ENCODE data around the gene NFKB2.

The NFKB2 gene

GRCh38 chr10:102409604-102410428 lies 14.3 kb downstream of the NFKB2 start:
- DNase-seq, result no peak

GRCh38 chr10:102410429-102411073 lies 15.0 kb downstream of the NFKB2 start:
- no peak for DNase-seq

GRCh38 chr10:102411341-102412255 lies 16.1 kb downstream of the NFKB2 start:
- DNase-seq, result no peak

DNA sequence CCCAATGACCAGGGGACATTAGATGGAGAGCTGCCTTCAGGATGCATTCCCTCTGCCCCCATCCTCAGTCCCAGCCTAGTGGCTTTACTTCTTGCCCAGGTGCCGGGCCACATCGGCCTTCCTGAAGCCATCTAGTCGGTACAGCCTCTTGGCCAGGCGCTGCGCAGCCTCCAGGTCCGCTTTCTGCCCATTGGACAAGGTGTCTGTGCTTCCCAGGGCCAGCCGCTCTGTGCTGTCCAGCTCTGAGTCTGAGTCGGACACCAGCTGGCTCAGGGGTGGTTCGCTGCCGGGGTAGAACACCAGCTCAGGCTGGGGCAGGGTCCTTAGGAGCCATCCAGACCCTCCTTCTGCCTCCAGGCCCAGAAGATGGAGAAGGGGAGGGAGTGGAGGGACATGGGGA lies 16.8 kb downstream of the NFKB2 start:
- no peak for DNase-seq

DNA sequence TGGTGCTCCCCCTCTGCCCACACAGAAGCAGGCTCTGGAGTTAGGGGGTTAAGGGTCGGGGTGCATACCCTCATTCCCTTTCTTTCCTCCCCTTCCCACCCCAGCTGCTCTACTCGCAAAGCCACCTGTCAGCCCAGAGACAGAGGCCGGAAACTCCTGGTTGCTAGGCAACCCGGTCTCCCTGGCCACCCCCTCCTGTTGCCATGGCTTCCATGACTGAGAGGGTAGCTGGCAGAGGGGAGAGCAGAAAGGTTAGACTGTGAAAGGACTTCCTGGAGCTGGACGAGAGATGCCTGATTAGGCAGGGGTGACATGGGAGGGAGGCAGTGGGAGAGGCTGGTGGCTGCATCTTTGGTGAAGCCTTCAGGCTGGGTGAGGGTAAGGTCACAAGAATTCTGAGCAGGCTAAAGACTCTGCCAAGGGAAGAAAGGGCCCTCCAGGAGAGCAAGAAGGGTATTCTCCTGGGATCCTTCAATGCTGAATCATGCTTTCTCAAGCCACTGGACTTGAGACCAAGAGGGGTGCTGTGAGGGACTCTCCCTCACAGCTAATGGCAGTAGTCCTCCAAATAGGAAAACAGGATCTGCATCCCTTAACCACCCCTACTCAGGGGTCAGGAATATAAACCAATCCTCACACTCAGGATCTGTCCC lies 17.7 kb downstream of the NFKB2 start:
- no peak for DNase-seq

GRCh38 chr10:102413806-102414561 lies 18.5 kb downstream of the NFKB2 start:
- DNase-seq, result no peak

GRCh38 chr10:102414749-102415148 lies 19.2 kb downstream of the NFKB2 start:
- no peak for DNase-seq

DNA sequence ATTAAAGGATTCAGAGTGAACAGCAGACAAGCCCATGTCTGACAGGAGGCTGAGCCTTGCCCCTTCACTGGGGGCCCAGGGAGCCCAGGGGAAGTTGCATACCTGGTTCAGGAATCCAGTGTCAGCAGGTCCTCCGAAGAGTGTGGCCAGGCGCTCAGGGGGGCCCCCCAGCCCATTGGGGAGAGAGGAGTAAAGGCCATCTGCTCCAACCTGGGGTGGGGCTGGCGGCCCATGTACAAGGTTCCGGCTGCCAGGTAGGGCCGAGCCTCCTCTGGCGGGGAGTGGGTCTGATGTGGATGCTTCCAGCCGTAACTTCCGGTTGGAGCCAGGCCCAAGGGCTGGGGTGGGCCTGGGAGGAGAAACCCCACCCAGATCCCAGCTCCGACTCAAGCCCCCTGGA lies 20.8 kb downstream of the NFKB2 start:
- no peak for DNase-seq

DNA sequence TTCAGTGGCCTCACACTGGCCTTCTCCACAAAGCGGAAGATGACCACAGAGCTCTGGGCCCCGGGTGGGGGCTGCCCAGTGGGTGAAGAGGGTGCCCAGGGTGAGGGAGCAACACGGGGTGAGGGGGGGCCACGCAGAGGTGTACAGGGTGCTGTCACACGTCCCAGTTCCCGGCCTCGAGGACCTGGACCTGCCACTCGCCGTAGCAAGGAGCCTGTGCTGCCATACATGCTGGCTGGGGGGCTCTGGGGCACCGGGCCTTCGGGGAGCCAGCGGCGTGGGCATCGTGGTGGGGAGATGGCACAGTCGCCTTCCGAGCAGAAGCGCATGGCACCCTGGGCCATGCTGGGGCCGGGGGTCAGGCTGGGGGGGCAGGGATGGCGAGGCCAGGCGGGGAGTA lies 21.2 kb downstream of the NFKB2 start:
- no peak for DNase-seq

DNA sequence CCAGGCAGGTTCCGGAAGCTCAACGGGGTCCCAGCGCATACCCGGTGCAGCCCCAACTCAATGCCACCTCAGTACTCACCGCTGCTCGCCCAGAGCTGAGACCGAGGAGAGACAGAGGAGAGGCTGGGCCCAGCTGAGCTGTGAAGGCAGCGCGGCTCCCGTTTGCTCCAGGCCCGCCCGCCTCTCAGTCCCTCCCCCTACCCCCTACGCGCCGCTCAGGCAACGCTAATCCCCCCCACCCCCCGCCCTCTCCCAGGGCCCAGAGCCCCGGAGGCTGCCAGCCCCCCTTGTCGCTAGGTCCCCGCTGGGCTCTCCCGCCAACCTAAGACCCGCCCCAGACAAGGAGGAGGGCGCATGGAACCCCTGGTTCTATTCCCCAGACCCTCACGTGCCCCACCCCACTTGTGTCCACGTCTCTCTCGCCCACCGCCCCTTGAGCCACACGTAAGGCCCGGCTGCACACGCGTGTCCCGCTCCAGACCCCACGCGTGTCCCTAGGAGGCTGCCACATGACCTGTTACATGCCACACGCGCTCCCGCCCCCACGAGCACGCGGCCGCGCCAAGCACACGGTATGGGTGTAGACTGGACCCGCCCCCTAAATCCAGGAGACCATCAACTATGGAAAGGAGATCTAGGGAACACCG lies 23.2 kb downstream of the NFKB2 start, which contains the start of gene PSD:
TSS of gene PSD (minus strand) at position 164 of the 647 bp plus-strand sequence. CDS start 1,747 bp downstream, outside the sequence.
- no peak for DNase-seq

GRCh38 chr10:102419269-102420180 lies 24.0 kb downstream of the NFKB2 start:
- no peak for DNase-seq

- DNase-seq, result no peak
These were observed 24.7 kb downstream of the NFKB2 start for GRCh38 chr10:102420181-102420713.

GRCh38 chr10:102420714-102421506 lies 25.4 kb downstream of the NFKB2 start, which contains the start of gene FBXL15:
TSS of gene FBXL15 (plus strand) at chr10:102420836. CDS start at chr10:102421130, 294 bp downstream.
- peak; percentile 39 for DNase-seq

DNA sequence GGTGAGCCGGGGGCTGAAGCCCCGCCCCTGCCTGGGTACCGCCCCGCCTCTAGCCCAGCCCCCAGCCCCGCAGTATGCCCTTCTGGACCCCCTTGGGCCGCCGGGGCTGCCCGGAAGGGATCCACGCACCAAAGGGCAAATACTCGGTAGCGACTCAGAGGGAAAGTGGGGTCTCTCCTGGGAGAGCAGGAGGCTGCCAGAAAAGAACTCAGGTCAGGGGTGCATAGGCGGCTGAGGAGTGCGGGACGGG lies 25.9 kb downstream of the NFKB2 start:
- no peak for DNase-seq

DNA sequence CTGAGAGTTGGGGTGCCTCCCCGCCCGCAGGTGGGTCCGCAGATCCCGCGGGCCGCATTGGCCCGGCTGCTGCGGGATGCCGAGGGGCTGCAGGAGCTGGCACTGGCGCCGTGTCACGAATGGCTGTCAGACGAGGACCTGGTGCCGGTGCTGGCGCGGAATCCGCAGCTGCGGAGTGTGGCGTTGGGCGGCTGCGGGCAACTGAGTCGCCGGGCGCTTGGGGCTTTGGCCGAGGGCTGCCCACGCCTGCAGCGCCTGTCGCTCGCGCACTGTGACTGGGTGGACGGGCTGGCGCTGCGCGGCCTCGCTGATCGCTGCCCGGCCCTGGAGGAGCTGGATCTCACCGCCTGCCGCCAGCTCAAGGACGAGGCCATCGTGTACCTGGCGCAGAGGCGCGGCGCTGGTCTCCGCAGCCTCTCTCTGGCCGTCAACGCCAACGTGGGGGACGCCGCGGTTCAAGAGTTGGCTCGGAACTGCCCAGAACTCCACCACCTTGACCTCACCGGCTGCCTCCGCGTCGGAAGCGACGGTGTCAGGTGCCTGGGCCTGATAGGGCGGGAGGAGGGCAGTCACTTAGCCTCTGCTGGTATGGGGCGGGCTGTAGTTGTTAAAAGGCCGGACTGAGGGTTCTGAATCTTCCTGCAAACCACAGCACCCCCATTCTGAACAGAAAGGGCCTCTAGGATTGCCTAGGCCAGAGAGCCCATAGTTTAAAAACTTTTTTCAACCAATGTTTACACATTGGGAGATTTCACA lies 26.4 kb downstream of the NFKB2 start:
- no peak for DNase-seq

DNA sequence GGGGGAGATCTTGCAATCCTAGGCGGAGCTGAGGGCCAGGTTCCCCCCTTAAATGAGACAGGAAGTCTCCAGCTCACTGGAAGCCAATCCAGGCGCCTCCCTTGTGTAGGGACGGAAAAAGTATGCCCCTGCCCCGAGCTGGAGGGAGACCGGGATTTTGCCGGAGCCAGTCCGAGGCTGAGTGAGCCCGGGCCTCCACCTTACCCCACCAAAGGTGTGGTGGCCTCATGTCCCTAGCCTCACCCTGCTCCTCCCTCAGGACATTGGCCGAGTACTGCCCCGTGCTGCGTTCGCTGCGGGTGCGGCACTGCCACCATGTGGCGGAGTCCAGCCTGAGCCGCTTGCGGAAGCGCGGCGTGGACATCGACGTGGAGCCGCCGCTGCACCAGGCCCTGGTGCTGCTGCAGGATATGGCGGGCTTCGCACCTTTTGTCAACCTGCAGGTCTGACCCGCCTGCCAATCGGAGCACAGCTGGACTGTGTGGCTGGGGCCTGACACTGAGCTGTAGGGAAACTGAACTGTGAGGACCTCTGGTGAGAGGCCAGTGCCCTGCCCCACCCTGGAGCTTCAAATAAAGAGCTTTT lies 27.1 kb downstream of the NFKB2 start:
- DNase-seq, result no peak

GRCh38 chr10:102423372-102423968 lies 28.0 kb downstream of the NFKB2 start:
- no peak for DNase-seq

DNA sequence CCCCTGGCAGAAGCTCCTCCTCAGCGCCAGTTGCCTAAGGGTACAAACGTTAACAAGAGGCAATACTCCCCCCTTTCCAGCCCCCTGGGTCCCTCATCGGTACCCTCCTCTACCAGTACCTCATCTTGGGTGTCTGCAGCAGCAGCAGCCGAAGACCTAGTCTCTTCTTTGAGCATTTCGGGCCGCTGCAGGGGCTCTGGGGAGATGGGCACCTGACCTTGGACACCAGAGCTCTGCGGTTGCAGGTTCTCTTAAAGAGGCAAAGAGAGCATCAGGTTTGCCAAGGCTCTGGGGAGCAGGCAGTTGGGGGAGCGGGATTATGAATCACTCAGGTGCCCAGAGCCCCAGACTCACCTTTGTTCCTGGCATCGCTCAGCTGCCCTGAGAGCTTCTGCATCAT lies 28.6 kb downstream of the NFKB2 start:
- DNase-seq, result no peak
